ENCODE measurements around the gene GPR141. TPM values are rescaled to one million over a fixed set of nuclear protein-coding genes. Genes with fewer than 3 reads are reported as not detected.

Gene GPR141
- total RNA-seq, 1 experiment from 2014 or later, result 1.8 TPM

DNA sequence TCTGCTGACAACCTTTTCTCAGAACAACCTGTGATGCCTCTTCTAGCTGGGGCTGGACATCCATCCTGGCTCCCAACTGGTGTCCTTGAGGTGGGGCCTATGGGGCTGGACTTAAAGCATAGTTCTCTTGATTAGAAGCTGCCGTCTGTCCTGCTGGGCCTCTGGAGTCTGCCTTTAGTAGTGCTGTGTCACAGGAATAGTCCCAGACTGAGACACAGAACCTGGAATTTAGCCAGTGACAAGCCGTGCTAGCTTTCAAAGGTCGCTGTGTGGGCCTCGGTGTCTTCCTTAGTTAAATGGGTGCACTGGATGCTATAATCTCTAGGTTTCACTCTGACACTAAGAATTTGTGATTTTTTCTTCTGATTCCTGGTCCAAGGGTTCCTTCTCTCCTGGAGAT lies 41.2 kb downstream of the GPR141 start (continued):
- TF ChIP-seq, protein P1, sequence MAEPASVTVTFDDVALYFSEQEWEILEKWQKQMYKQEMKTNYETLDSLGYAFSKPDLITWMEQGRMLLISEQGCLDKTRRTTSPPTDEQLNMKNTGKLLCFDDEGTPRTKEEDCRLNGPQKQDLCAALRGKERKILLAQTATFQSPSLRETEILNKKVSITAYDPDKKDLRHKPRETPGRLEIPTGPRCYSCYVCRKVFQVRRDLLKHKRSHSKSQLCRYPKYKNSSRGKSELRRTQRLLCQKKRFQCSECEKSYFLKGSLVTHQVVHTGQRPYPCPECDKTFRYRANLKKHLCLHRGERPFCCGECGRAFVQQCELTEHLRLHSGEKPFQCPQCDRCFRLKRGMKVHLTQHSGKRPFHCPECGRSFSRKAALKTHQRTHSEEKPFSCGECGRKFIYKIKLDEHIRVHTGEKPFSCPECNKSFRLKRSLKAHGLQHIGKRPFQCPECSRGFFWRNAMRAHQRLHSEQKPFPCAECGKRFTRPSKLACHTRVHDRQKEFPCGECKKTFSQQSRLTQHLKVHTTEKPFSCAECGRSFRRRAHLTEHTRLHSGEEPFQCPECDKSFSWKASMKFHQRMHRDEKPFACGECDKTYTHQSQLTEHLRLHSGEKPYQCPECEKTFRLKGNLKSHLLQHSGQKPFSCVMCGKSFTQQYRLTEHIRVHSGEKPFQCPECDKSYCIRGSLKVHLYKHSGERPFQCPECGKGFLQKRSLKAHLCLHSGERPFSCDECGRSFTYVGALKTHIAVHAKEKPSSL (CRISPR knock-in tag; conservative IDR thresholded peaks at IDR 0.05), result no peak
- TF ChIP-seq ZNF121 (CRISPR knock-in tag; IDR thresholded peaks at IDR 0.05), result no peak
- TF ChIP-seq ETV6 (CRISPR knock-in tag; IDR thresholded peaks at IDR 0.05), result no peak
- TF ChIP-seq, protein P2, sequence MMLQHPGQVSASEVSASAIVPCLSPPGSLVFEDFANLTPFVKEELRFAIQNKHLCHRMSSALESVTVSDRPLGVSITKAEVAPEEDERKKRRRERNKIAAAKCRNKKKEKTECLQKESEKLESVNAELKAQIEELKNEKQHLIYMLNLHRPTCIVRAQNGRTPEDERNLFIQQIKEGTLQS (CRISPR knock-in tag; conservative IDR thresholded peaks at IDR 0.05), result no peak
- TF ChIP-seq CREM (CRISPR knock-in tag; IDR thresholded peaks at IDR 0.05), result no peak
- TF ChIP-seq ZNF138 (CRISPR knock-in tag; conservative IDR thresholded peaks at IDR 0.05), result no peak
- no peak for TF ChIP-seq IRF2 (CRISPR knock-in tag; IDR thresholded peaks at IDR 0.05; ENCODE audit: borderline replicate concordance, low read depth)

DNA sequence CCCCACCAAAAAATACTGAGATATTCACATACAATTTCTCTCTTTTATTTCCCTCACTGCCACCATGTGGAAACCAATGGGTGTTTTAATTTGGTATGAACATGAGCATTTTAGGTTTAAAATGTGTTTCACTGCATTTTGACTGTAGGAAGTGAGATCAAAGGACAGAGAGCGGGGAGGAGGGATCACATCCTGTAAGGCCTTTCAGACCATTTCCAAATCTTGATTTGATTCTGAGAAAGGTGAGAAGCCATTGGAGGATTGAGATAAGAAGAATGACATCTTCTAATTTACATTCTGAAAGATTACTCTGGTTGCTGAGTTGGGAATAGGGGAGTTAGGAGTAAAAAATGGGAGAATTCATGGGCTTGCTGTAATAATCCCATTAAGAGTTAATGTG lies 42.5 kb downstream of the GPR141 start:
- H3K27me3 Mint-ChIP-seq (ENCODE audit: low read depth), result no peaks in the 10 kb centered on the region

More for the DNA sequence above, 42.5 kb downstream of the GPR141 start:
- DNase-seq (ENCODE audit: low spot score), result no peak
- TF ChIP-seq CREM (CRISPR knock-in tag; IDR thresholded peaks at IDR 0.05) (no peak), MYBL2 (CRISPR knock-in tag; IDR thresholded peaks at IDR 0.05) (no peak), CREB1 (CRISPR knock-in tag; IDR thresholded peaks at IDR 0.05) (no peak), OVOL2 (CRISPR knock-in tag; IDR thresholded peaks at IDR 0.05; ENCODE audit: borderline replicate concordance) (no peak)
- TF ChIP-seq, protein P3, sequence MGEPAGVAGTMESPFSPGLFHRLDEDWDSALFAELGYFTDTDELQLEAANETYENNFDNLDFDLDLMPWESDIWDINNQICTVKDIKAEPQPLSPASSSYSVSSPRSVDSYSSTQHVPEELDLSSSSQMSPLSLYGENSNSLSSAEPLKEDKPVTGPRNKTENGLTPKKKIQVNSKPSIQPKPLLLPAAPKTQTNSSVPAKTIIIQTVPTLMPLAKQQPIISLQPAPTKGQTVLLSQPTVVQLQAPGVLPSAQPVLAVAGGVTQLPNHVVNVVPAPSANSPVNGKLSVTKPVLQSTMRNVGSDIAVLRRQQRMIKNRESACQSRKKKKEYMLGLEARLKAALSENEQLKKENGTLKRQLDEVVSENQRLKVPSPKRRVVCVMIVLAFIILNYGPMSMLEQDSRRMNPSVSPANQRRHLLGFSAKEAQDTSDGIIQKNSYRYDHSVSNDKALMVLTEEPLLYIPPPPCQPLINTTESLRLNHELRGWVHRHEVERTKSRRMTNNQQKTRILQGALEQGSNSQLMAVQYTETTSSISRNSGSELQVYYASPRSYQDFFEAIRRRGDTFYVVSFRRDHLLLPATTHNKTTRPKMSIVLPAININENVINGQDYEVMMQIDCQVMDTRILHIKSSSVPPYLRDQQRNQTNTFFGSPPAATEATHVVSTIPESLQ (CRISPR knock-in tag; IDR thresholded peaks at IDR 0.05), result no peak
- TF ChIP-seq, protein P4, sequence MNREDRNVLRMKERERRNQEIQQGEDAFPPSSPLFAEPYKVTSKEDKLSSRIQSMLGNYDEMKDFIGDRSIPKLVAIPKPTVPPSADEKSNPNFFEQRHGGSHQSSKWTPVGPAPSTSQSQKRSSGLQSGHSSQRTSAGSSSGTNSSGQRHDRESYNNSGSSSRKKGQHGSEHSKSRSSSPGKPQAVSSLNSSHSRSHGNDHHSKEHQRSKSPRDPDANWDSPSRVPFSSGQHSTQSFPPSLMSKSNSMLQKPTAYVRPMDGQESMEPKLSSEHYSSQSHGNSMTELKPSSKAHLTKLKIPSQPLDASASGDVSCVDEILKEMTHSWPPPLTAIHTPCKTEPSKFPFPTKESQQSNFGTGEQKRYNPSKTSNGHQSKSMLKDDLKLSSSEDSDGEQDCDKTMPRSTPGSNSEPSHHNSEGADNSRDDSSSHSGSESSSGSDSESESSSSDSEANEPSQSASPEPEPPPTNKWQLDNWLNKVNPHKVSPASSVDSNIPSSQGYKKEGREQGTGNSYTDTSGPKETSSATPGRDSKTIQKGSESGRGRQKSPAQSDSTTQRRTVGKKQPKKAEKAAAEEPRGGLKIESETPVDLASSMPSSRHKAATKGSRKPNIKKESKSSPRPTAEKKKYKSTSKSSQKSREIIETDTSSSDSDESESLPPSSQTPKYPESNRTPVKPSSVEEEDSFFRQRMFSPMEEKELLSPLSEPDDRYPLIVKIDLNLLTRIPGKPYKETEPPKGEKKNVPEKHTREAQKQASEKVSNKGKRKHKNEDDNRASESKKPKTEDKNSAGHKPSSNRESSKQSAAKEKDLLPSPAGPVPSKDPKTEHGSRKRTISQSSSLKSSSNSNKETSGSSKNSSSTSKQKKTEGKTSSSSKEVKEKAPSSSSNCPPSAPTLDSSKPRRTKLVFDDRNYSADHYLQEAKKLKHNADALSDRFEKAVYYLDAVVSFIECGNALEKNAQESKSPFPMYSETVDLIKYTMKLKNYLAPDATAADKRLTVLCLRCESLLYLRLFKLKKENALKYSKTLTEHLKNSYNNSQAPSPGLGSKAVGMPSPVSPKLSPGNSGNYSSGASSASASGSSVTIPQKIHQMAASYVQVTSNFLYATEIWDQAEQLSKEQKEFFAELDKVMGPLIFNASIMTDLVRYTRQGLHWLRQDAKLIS (CRISPR knock-in tag; IDR thresholded peaks at IDR 0.05; ENCODE audit: borderline replicate concordance), result no peak
- TF ChIP-seq, protein P5, sequence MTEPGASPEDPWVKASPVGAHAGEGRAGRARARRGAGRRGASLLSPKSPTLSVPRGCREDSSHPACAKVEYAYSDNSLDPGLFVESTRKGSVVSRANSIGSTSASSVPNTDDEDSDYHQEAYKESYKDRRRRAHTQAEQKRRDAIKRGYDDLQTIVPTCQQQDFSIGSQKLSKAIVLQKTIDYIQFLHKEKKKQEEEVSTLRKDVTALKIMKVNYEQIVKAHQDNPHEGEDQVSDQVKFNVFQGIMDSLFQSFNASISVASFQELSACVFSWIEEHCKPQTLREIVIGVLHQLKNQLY (CRISPR knock-in tag; IDR thresholded peaks at IDR 0.05), result no peak
- TF ChIP-seq, protein P6, sequence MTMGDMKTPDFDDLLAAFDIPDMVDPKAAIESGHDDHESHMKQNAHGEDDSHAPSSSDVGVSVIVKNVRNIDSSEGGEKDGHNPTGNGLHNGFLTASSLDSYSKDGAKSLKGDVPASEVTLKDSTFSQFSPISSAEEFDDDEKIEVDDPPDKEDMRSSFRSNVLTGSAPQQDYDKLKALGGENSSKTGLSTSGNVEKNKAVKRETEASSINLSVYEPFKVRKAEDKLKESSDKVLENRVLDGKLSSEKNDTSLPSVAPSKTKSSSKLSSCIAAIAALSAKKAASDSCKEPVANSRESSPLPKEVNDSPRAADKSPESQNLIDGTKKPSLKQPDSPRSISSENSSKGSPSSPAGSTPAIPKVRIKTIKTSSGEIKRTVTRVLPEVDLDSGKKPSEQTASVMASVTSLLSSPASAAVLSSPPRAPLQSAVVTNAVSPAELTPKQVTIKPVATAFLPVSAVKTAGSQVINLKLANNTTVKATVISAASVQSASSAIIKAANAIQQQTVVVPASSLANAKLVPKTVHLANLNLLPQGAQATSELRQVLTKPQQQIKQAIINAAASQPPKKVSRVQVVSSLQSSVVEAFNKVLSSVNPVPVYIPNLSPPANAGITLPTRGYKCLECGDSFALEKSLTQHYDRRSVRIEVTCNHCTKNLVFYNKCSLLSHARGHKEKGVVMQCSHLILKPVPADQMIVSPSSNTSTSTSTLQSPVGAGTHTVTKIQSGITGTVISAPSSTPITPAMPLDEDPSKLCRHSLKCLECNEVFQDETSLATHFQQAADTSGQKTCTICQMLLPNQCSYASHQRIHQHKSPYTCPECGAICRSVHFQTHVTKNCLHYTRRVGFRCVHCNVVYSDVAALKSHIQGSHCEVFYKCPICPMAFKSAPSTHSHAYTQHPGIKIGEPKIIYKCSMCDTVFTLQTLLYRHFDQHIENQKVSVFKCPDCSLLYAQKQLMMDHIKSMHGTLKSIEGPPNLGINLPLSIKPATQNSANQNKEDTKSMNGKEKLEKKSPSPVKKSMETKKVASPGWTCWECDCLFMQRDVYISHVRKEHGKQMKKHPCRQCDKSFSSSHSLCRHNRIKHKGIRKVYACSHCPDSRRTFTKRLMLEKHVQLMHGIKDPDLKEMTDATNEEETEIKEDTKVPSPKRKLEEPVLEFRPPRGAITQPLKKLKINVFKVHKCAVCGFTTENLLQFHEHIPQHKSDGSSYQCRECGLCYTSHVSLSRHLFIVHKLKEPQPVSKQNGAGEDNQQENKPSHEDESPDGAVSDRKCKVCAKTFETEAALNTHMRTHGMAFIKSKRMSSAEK (CRISPR knock-in tag; IDR thresholded peaks at IDR 0.05; ENCODE audit: borderline replicate concordance), result no peak
- TF ChIP-seq, protein P7, sequence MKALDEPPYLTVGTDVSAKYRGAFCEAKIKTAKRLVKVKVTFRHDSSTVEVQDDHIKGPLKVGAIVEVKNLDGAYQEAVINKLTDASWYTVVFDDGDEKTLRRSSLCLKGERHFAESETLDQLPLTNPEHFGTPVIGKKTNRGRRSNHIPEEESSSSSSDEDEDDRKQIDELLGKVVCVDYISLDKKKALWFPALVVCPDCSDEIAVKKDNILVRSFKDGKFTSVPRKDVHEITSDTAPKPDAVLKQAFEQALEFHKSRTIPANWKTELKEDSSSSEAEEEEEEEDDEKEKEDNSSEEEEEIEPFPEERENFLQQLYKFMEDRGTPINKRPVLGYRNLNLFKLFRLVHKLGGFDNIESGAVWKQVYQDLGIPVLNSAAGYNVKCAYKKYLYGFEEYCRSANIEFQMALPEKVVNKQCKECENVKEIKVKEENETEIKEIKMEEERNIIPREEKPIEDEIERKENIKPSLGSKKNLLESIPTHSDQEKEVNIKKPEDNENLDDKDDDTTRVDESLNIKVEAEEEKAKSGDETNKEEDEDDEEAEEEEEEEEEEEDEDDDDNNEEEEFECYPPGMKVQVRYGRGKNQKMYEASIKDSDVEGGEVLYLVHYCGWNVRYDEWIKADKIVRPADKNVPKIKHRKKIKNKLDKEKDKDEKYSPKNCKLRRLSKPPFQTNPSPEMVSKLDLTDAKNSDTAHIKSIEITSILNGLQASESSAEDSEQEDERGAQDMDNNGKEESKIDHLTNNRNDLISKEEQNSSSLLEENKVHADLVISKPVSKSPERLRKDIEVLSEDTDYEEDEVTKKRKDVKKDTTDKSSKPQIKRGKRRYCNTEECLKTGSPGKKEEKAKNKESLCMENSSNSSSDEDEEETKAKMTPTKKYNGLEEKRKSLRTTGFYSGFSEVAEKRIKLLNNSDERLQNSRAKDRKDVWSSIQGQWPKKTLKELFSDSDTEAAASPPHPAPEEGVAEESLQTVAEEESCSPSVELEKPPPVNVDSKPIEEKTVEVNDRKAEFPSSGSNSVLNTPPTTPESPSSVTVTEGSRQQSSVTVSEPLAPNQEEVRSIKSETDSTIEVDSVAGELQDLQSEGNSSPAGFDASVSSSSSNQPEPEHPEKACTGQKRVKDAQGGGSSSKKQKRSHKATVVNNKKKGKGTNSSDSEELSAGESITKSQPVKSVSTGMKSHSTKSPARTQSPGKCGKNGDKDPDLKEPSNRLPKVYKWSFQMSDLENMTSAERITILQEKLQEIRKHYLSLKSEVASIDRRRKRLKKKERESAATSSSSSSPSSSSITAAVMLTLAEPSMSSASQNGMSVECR (CRISPR knock-in tag; IDR thresholded peaks at IDR 0.05; ENCODE audit: borderline replicate concordance), result no peak
- Mint-ChIP-seq H3K36me3 (no peaks in the 10 kb centered on the region), H3K4me3 (no peak overlapping the region), H3K27ac (no peak overlapping the region), H3K9me3 (no peaks in the 10 kb centered on the region), H3K4me1 (no peaks in the 10 kb centered on the region)
- ChIA-PET CTCF (no interaction called here), POLR2A (no interaction called here)
- no peak for ATAC-seq

All from WTC11 (cell line).